Activated CD4-positive, alpha-beta T cell treated with anti-CD3 and anti-CD28 coated beads, Interleukin-10, Interleukin-2, amounts not matched to agents 100 ng/mL and 50 ng/mL, durations not matched to agents 16 hours and 8 hours (primary cell): ENCODE results near the gene LRP6.
"Not testable (repeated sequence)": the region's sequence is repeated elsewhere in the genome, so short reads cannot be mapped to it uniquely, and the experiment has no call there.

Experiments
- DNase-seq: peaks from one replicate; pipeline ENCODE4 v3.0.0-alpha.2; 2020

Gene LRP6

DNA sequence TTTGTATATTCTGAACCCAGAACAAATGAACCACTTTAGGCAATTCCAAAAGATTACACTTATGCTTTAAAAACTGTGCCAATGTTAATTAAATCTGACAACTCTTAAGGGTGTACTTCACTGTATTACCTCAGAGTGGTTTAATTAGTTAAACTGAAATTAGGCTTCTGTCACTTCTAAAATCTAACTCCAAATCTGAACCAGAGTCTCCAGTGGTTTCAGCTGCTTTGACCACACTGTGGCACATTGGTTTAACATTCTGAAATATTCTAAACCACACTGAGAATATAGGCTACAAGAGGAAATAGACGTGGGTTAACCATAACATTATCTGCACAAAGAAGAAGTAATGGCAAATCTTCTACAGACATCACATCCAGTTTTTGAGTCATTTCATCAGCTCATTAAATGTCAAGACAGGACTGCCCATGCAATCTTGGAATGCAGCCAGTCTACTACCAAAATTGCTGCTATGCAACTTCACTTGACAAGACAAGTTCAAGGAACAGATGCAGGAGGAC lies 94.8 kb downstream of the LRP6 start:
- peak; percentile 86 for DNase-seq

DNA sequence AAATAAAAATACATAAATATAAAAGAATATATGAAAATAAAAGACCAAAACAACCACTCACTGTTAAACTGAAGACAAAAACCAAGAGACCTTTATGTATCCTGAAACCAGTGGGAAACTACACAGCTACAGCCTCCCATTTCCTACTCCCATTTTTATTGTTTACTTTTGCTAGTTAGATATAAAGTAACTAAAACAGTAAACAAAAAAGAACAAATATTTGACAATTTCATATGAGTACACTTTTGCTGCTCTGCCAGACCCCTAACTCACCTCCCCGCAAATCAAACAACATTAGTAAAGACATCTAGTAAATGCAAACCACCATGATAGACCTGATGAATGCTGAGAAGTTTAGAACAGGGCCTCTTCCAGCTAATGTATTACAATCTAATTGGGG lies 99.0 kb downstream of the LRP6 start:
- DNase-seq = no peak

GRCh38 chr12:12166751-12167150 lies 100.1 kb downstream of the LRP6 start:
- DNase-seq = no peak

DNA sequence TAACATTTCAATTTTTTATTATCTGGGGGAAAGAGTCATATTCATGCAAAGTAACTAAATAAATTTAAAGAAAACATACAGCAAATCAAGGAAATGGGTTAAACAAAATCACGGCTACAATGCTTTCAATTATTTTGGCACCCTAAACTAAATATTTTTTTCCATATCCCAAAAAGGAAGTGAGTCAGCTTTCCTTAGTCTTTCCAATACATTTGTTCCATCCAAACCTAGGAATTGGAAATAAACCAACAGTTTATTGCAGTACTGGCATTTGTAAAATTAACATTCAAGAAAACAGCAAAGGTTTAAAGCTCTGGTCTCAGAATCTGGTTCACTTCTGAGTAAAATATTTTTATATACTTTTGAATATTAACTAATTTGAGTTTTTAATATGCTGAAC lies 106.9 kb downstream of the LRP6 start:
- no peak for DNase-seq

GRCh38 chr12:12158858-12159257 lies 108.0 kb downstream of the LRP6 start:
- DNase-seq = no peak

GRCh38 chr12:12157424-12157823 lies 109.4 kb downstream of the LRP6 start:
- DNase-seq = no peak

DNA sequence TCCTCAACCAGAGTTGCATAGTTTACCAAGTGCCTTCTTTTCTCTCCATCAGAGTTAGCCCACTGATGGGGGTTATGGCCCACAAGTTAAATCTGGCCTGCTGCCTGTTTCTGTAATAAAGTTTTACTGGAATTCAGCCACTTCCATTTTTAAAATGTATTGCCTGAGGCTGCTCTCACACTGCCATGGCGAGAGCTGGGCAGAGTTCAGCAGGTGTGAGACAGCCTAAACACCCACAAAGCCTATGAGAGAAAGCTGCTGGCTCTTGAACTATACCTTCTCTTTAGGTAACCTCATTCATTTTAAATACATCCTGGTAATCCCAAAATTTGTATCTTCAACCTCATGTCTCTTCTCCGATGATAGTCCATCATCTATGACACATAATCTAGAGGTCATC lies 110.0 kb downstream of the LRP6 start:
- no peak for DNase-seq

- DNase-seq = no peak
Measured at GRCh38 chr12:12156116-12156515, 110.7 kb downstream of the LRP6 start.

DNA sequence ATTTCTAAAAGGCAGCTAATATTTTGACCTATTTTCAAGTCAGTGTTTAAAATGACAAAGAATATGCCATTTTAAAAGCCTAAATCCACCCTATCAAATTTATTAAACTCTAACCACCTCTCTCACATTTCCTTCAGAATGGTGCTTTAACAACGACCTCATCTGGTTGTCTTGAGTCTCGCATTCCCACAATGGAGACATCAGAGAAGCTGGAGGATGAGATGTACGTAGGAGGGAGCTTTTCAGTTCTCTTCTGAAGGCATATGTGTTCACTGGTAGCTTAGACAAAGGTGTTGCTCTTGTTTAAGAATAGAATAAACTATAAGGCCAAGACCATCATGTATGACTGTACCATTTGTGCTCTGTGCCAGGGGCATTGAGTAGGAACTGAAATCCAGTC lies 113.2 kb downstream of the LRP6 start:
- no peak for DNase-seq

DNA sequence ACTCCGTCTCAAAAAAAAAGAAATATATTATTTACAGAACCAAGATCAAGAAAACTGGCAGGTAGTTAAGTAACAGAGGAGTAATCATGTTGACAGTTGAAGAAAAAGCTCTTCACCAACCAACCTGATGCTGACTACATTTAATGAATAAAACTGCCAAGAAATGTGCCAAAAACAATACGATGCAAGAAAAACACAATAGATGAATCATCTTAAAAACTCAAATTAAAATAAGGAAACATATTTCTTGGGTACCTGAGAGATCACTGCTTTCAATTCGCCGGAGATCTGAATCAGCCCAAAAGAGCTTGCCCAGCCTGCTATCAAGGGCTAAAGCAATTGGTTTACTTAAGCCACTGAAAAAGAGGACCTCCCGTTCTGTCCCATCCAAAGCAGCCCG lies 119.7 kb downstream of the LRP6 start:
- no peak for DNase-seq

GRCh38 chr12:12144531-12144930 lies 122.3 kb downstream of the LRP6 start:
- not testable (repeated sequence) for DNase-seq

DNA sequence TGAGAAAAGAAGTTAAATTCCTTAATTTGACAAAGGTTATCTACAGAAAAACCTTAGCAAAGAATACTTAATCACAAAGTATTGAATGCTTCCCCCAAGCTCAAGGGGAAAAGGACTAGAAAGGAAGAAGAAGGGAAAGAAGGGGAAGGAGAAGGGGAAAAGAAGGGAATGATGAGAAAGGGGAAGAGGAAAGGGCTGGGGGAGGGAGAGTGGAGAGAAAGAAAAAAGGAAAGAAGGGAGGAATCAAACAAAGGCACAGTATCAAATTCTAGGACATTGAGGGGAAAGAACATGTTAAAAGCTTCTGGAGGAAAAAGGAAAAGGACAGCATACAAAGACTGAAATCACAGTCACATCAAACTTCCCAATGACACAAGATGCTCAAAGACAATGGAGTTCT lies 125.8 kb downstream of the LRP6 start:
- DNase-seq = no peak

- no peak for DNase-seq
Measured at GRCh38 chr12:12138203-12139154, 128.4 kb downstream of the LRP6 start.

GRCh38 chr12:12133785-12134184 lies 133.1 kb downstream of the LRP6 start:
- no peak for DNase-seq

- DNase-seq = no peak
Measured at GRCh38 chr12:12133259-12133658, 133.6 kb downstream of the LRP6 start.

GRCh38 chr12:12128670-12129069 lies 138.2 kb downstream of the LRP6 start:
- DNase-seq = no peak

DNA sequence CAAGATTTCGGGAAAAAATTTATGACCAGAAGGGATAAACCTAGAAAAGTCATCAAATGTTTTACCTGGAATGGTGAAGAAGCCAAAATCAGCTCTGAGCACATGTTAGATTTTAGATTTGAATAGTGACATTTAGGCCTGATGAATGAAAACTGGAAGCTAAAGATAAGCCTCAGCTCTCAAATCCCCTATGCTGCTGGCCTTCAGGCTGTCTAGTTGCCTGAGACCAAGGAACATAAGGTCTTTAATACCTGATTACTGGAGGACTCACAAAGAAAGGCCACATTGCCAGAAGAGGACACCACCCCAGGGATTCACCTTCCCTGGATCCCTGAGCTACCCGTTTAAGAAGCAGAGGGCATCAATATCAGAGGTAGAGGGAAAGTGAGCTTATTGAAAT lies 139.5 kb downstream of the LRP6 start:
- DNase-seq = no peak

- no peak for DNase-seq
Measured at GRCh38 chr12:12126551-12126950, 140.3 kb downstream of the LRP6 start.

DNA sequence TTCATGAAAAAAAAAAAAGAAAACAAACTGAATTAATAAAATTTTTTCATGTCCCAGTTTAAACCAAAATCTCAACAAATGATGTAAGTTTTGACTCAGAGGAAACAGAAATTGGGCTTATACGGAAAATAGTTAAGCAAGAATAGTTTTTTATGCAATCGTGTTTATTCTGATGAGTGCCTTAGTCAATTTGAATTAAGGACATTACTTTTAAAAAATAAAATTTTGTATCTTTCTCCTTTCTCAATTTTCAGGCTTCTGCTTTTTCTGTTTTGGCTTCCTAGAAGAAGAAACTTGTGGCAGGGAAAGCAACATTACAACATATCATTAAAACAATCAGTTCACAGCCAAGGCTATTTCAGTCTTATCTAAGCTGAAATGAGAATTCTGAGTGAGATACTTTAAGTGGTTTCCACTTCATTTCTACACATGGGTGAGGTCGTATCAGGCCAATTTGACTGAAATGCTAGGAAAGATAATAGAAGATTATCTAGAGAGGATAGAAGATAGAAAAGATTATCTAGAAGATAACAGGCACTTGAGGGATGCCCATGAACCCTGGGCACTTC lies 143.7 kb downstream of the LRP6 start:
- DNase-seq = no peak

DNA sequence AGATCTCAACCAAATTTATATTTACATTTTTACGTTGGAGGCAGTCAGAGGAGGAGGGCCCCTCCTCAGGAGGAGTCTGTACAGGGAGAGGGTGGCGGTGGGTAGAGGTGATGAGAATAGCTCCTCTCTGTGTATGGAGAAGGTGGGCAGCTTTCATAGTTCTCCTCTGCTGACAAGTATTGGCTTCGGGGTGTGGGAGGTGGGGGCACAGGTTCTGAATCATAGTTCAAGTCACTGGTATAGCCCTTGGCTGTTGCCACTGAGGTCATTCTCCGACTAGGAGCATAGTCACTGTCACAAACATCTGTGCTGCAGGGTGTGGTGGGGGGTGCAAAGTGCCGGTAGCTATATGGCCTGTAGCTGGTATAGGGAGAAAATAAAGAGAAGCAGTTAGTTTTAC lies 145.8 kb downstream of the LRP6 start:
- no peak for DNase-seq

GRCh38 chr12:12116677-12117076 lies 150.2 kb downstream of the LRP6 start:
- DNase-seq = no peak

- DNase-seq = no peak
Measured at GRCh38 chr12:12115514-12115913, 151.3 kb downstream of the LRP6 start.

DNA sequence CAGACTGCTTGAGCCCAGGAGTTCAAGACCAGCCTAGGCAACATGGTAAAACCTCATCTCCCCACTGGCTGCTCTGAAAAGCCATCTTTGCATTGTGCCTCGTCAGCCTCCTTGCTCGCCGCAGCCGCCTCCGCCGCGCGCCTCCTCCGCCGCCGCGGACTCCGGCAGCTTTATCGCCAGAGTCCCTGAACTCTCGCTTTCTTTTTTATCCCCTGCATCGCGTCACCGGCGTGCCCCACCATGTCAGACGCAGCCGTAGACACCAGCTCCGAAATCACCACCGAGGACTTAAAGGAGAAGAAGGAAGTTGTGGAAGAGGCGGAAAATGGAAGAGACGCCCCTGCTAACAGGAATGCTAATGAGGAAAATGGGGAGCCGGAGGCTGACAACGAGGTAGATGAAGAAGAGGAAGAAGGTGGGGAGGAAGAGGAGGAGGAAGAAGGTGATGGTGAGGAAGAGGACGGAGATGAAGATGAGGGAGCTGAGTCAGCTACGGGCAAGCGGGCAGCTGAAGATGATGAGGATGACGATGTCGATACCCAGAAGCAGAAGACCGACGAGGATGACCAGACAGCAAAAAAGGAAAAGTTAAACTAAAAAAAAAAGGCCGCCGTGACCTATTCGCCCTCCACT lies 155.8 kb downstream of the LRP6 start:
- DNase-seq = peak; percentile 28
